ENCODE results near the gene DDI2. TPM values are rescaled to one million over a fixed set of nuclear protein-coding genes. Genes with fewer than 3 reads are reported as not detected.
"Not testable (repeated sequence)": the region's sequence is repeated elsewhere in the genome, so short reads cannot be mapped to it uniquely, and the experiment has no call there.

DDI2 gene
- total RNA-seq, 1 experiment from 2014 or later, result 9.8 TPM

DNA sequence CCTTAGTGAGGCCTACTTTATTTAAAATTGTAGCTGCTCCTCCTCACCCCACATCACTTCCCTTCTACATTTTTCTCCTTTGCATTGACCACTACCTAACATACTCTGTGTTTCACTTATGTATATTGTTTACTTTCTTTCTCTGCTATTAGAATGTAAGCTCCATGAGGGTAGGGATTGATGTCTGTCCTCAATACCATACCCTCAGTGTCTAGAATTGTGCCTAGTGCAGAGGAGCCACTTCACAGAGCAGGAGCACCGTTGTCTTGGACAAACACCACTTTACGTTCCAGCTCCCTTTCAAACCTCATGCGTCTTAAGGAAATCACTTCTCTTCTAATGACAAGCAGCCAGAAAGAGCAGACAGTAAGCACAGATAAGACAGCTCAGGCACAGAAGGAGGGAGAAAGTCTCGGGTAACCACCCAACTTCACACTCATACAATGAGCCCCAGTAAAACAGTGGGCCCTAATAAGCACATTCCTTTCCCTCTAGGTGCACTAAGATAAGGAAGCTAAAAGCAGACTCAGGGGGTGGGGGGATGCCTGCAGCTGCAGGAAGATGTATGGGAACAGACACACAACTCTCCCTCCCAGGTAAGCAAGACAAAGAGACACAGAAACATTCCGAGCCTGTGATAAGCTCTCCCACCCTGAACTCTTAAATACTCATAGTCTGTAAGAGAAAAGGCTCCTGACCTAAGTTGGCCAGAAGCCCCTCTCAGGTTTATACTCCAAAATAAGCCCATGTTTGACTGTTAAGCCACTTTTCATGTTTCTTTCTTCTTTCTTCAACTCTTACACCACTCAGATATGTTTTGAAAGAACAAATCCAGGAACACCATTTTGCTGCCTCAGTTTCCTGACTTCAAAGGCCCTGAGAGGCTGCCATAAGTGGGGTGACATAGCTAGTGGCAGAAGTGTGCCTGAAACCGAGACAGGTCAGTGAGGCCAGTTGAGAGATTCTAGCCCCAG lies 59.7 kb downstream of the DDI2 start:
- DNase-seq (ENCODE audit: extremely low read depth, low read depth), result no peak

DNA sequence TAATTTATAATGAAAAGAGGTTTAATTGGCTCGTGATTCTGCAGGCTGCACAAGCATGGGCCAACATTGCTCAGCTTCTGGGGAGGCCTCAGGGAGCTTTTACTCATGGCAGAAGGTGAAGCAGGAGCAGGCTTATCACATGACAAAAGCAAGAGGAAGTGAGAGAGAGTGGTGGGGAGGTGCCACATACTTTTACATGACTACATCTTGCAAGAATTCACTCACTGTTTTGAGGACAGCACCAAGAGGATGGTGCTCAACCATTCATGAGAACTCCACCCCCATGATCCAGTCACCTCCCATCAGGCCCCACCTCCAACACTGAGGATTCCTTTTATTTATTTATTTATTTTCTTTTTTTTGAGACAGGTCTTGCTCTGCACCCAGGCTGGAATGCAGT lies 61.3 kb downstream of the DDI2 start:
- peak; percentile 53 for DNase-seq (ENCODE audit: extremely low read depth, low read depth)

DNA sequence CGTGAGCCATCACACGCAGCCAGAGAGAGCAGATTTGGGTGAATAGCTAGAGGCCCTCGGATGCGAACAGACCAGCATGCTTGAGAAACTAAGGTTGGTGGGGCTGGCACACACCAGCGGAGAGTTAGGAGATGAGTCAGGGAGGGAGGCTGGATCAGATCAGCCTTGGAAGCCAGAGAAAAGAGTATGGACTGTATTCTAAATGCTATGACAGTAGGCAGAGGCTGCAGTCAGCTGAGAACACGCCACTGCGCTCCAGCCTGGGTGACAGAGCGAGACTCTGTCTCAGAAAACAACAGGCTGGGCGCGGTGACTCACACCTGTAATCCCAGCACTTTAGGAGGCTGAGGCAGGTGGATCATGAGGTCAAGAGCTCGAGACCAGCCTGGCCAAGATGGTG lies 62.9 kb downstream of the DDI2 start:
- DNase-seq (ENCODE audit: extremely low read depth, low read depth), result no peak

- DNase-seq (ENCODE audit: extremely low read depth, low read depth), result peak; percentile 26
These were observed 63.5 kb downstream of the DDI2 start for GRCh38 chr1:15680561-15681348.

- no peak for DNase-seq (ENCODE audit: extremely low read depth, low read depth)
These were observed 64.4 kb downstream of the DDI2 start for GRCh38 chr1:15681349-15682292.

DNA sequence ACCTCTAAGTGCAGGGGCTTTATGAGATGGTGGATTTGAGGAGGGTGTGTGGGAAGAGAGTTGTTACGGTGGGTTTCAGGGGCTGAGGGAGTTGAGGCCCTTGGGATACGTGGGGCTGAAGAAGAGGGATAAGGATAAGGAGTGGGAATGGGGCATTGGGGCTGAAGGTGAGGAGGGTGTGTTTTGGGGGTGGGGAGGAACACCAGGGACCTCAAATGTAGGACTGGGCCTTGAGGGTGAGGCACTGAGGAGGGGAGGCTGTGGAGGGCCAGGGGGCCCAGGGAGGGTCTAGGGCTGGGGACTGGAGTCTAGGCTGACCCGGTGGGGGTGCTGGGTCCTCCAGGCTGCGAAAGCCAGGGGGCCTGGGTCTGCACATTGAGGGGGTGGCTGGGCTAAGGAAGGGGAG lies 65.7 kb downstream of the DDI2 start:
- DNase-seq (ENCODE audit: extremely low read depth, low read depth), result no peak

- DNase-seq (ENCODE audit: extremely low read depth, low read depth), result no peak
These were observed 66.2 kb downstream of the DDI2 start for GRCh38 chr1:15683345-15684039.

DNA sequence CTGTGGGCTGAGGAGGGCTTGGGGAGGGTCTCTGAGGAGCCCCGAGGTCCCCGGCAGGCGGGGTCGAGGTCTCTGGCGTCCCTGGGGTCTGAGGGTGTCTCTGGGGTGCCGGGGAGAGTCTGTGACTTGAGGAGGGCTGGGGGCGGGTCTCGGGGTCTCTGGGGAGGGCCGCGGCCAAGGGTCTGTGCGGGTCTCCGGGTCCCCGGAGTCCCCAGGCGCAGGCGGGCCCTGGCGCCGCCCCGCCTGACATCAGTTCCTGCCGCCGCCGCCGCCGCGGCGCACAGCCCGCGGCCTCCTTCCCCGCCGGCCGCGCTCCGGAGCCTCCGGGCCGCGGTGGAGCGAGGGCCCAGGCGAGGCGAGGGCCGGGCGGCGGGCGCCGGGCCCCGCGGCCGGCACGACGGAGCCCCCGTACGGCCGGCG lies 66.8 kb downstream of the DDI2 start, which contains the start of gene PLEKHM2:
Gene PLEKHM2, plus strand, starts transcription at position 279 of the 420 bp plus-strand sequence. CDS start 239 bp downstream, outside the sequence.
- DNase-seq (ENCODE audit: extremely low read depth, low read depth), result peak; percentile 27

- DNase-seq (ENCODE audit: extremely low read depth, low read depth), result no peak
These were observed 67.4 kb downstream of the DDI2 start for GRCh38 chr1:15684468-15685291.

DNA sequence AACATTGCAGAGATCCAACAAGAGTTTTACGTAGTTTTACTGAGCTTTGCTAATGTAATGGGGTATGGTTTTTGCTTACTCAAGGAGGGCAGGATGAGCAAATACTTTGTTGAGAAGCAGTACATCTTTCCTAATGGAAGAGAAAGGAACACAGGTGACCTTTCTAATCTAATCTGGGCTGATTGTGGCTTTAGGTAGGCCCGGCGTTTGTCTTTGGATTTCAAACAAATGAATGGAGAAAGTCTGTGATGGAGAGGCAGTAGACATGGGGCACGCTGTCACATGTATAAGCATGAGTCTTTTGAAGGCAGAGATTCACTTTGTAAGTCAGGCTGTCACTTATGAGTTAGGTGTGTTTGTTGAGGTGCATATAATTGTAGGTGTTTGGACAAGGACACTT lies 68.6 kb downstream of the DDI2 start:
- no peak for DNase-seq (ENCODE audit: extremely low read depth, low read depth)

DNA sequence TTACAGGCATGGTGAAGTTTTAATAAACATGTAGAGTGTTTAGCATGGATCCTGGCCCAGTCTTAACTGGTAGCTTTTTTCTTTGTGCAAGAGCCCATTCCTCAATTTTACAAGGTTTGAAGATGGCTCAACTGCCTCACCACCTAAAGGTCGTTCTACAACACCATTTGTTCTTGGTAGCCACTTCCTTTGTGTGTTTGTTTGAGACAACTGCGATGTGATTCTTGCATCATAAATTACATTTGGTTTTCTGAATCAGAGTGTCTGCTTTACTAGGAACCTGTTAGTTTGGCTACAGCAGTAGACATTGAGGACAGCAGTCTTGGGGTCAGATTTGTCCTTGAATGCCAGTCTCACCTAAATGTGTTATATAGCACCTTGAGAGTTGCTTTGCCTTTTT lies 70.2 kb downstream of the DDI2 start:
- no peak for DNase-seq (ENCODE audit: extremely low read depth, low read depth)

GRCh38 chr1:15690317-15690716 lies 73.1 kb downstream of the DDI2 start:
- no peak for DNase-seq (ENCODE audit: extremely low read depth, low read depth)

DNA sequence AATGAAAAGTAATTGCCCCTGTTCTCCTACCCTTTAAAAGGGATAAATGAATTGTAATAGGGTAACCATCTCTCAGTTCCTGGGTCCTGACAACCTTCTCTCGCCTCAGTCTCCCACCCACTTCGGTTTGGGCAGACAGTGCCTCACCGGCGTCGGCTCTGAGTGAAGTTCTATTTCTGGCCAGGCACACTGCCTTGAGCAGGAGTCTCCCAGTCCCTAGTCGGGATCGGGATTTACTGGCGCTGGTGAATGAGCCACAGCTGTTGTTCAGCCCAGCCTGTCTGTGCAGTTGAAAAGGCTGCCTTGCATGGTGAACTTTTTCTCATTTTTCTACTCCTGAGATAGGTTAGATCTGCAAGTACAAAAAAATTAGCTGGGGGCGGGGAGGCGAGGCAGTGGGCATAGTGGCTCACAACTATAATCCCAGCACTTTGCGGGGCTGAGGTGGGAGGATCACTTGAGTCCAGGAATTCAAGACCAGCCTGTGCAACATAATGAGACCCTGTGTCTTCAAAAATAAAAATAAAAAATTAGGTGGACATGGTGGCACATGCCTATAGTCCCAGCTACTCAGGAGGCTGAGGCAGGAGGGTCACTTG lies 74.3 kb downstream of the DDI2 start:
- no peak for DNase-seq (ENCODE audit: extremely low read depth, low read depth)

DNA sequence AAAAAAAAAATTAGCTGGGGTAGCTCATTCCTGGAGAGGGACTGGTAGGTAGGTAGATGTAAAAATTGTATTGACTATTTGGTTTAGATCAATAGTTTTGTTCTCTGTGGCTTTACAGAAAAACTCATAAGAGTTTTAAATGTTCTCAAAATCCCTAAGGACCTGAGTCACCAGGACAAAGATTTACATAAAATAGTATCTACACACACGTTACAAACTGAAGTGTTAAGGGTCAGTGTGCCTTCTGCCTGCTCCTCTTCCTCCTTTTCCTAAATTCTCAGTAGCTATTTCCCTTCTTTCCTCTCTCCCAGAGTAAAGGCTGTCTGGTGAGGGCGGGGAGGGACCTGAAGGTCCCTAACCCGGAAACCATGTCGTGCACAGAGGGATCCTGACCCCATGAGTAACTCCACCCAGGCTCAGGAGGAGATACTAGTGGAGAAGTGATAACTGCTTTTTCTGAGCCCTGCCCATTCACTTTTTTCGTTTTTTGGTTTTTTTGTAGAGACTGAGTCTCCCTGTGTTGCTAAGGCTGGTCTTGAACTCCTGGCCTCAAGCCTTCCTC lies 74.9 kb downstream of the DDI2 start:
- no peak for DNase-seq (ENCODE audit: extremely low read depth, low read depth)

GRCh38 chr1:15693371-15693770 lies 76.1 kb downstream of the DDI2 start:
- no peak for DNase-seq (ENCODE audit: extremely low read depth, low read depth)

GRCh38 chr1:15696956-15697521 lies 79.8 kb downstream of the DDI2 start:
- no peak for DNase-seq (ENCODE audit: extremely low read depth, low read depth)

DNA sequence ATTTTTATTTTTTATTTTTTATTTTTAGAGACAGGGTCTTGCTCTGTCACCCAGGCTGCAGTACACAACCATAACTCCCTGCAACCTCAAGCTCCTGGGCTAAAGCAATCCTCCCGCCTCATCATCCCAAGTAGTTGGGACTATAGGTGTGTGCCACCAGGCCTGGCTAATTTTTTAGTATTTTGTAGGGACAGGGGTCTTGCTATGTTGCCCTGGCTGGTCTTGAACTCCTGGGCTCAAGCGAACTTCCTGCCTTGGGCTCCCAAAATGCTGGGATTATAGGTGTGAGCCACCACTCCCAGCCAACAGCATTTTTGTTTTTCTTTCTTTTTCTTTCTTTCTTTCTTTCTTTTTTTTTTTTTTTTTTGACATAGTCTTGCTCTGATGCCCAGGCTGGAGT lies 80.9 kb downstream of the DDI2 start:
- DNase-seq (ENCODE audit: extremely low read depth, low read depth), result no peak

DNA sequence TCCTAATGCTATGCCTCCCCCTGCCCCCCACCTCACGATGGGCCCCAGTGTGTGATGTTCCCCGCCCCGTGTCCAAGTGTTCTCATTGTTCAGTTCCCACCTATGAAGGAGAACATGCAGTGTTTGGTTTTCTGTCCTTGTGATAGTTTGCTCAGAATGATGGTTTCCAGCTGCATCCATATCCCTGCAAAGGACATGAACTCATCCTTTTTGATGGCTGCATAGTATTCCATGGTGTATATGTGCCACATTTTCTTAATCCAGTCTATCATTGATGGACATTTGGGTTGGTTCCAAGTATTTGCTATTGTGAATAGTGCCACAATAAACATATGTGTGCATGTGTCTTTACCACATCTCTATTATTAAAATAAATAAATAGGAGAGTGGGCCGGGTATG lies 82.1 kb downstream of the DDI2 start:
- DNase-seq (ENCODE audit: extremely low read depth, low read depth), result not testable (repeated sequence)
